Loucy (cell line): ENCODE results near the gene DEPDC5.

ENCODE experiments used
- CTCF ChIP-seq: fragments of 200-600 bp; sonication (generic); conservative IDR thresholded peaks from 2 replicates; pipeline ENCODE4 v1.5.1; 2014; ENCODE audit warnings: mild to moderate bottlenecking, antibody characterized with exemption, low read length
- EZH2phosphoT487 ChIP-seq: fragments of 200-600 bp; IDR thresholded peaks from 2 replicates; pipeline ENCODE4 v1.6.1; 2018; ENCODE audit warnings: antibody characterized with exemption, mild to moderate bottlenecking, moderate library complexity, borderline replicate concordance

GRCh38 chr22:31926024-31926423 lies 172.2 kb downstream of the DEPDC5 start:
- no peak for TF ChIP-seq CTCF
- no peak for TF ChIP-seq EZH2phosphoT487
